ENCODE measurements around the gene SLC36A2.
"Not testable (repeated sequence)": the region's sequence is repeated elsewhere in the genome, so short reads cannot be mapped to it uniquely, and the experiment has no call there.

Gene SLC36A2

DNA sequence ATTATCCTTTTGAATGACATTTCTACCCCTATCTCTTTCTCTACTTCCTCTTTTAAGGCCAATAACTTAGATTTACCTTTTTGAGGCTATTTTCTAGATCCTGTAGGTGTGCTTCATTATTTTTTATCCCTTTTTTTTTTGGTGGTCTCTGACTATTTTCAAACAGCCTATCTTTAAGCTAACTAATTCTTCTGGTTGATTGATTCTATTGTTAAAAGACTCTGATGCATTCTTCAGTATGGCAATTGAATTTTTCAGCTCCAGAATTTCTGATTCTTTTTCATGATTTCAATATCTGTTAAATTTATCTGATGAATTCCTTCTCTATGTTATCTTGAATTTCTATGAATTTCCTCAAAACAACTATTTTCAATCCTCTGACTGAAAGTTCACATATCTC is 36.4 kb downstream of the SLC36A2 start:
- Histone ChIP-seq H3K4me3 (no peak overlapping the region), H3K36me3 (no peaks in the 10 kb centered on the region), H3K9ac (no peak overlapping the region), H3K4me1 (no peaks in the 10 kb centered on the region), H3K4me2 (no peak overlapping the region), H3K9me3 (peaks cover 39% of the 10 kb centered on the region), H3K27ac (no peak overlapping the region), H4K20me1 (no peaks in the 10 kb centered on the region), H3K27me3 (no peaks in the 10 kb centered on the region)
- no peak for TF ChIP-seq Cebpa-rat (IDR thresholded peaks at IDR 0.05)

DNA sequence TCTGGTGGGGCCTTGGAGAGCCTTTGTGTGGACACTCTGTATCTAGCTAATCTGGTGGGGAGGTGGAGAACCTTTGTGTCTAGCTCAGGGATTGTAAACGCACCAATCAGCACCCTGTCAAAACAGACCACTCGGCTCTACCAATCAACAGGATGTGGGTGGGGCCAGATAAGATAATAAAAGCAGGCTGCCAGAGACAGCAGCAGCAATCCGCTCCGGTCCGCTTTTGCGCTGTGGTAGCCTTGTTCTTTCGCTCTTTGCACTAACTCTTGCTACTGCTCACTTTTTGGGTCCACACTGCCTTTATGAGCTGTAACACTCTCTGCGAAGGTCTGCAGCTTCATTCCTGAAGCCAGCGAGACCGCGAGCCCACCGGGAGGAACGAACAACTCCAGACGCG is 37.5 kb downstream of the SLC36A2 start:
- H3K9me3 ChIP-seq: peaks cover 39% of the 10 kb centered on the region
- not testable (repeated sequence) for H3K4me1 ChIP-seq, H3K9ac ChIP-seq, H3K4me2 ChIP-seq, H4K20me1 ChIP-seq, H3K4me3 ChIP-seq, H3K27ac ChIP-seq, H3K36me3 ChIP-seq, H3K27me3 ChIP-seq

DNA sequence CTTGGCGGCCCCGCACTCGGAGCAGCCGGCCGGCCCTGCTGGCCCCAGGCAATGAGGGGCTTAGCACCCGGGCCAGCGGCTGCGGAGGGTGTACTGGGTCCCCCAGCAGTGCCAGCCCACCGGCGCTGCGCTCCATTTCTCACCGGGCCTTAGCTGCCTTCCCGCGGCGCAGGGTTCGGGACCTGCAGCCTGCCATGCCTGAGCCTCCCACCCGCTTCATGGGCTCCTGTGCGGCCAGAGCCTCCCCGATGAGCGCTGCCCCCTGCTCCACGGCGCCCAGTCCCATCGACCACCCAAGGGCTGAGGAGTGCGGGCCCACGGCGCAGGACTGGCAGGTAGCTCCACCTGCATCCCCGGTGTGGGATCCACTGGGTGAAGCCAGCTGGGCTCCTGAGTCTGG is 38.1 kb downstream of the SLC36A2 start:
- H3K36me3 ChIP-seq, H3K4me2 ChIP-seq, H3K4me1 ChIP-seq, H3K27me3 ChIP-seq, H3K9ac ChIP-seq, H4K20me1 ChIP-seq, H3K4me3 ChIP-seq, H3K27ac ChIP-seq: not testable (repeated sequence)
- peaks cover 39% of the 10 kb centered on the region for H3K9me3 ChIP-seq

DNA sequence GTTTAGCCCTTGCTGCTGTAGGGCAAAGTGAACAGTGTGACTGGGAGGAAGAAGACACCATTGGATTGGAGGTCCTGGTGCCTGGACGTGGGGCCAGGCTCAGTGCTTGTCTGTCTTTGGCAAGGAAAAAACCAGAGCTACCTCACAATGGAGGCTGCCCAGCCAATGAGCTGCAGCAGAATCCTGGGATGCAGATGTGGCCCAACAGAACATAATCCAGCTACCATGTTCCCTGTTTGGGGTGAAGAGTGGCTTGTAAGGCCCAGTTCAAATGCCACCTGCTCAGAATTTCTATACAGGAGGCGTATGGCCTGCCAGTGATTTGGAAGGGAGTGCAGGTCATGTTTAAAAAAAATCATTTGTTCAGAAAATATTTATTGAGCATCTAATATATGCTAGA is 43.7 kb downstream of the SLC36A2 start, which contains the start of gene SLC36A3:
SLC36A3 (minus strand) TSS at position 101 of the 400 bp plus-strand sequence. CDS start 412 bp downstream, outside the sequence.
- H3K9ac ChIP-seq: no peak within 1 kb of the TSS
- H4K20me1 ChIP-seq: no peaks in the 10 kb centered on the region
- H3K27ac ChIP-seq: no peak within 1 kb of the TSS
- H3K27me3 ChIP-seq: no peaks in the 10 kb centered on the region
- no peak for TF ChIP-seq Cebpa-rat (IDR thresholded peaks at IDR 0.05)
- H3K4me2 ChIP-seq: no peak within 1 kb of the TSS
- no peak within 1 kb of the TSS for H3K4me3 ChIP-seq
- H3K4me1 ChIP-seq: no peaks in the 10 kb centered on the region
- H3K9me3 ChIP-seq: no peaks in the 10 kb centered on the region
- H3K36me3 ChIP-seq: no peaks in the 10 kb centered on the region

DNA sequence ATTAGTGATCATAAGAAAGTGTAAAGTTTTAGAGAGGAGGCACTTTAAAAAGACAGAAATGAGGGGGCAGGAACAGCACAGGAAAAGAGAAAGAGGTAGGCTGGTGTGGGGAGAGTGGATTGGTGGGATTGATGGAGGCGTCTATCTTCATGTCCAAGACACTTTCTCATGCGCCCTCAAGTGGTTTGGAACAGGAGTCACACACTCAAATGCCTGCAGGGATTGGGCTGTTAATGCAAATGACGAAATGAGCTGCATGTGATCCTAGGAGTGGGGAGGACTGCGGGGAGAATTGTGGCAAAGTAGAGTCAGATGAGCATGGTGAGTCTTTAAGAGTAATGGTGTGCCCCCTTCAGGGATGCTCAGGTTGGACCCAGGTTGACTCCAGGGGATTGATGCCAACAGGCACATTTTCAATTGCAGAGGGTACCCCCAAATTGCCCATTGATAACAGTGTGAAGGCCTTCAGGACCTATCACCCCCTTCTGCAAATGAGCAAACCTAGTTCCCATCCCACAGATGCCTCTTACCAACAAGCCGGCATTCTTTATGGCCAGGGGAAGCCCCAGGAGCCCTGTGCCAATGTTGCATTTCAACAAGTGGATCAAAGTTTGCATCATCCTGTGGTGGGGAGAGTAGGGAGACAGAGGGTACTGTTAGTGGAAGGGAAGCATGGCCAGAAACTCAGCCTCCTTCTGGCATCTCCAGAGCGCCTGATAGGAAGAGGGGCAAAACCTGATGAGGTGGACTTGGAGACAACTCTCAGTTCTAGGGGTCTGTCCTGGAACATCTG is 49.1 kb downstream of the SLC36A2 start:
- TF ChIP-seq Cebpa-rat (IDR thresholded peaks at IDR 0.05): no peak
- Histone ChIP-seq H3K4me1 (no peaks in the 10 kb centered on the region), H3K36me3 (no peaks in the 10 kb centered on the region), H3K27ac (no peak overlapping the region), H3K4me2 (no peak overlapping the region), H3K4me3 (no peak overlapping the region), H3K9me3 (no peaks in the 10 kb centered on the region), H4K20me1 (no peaks in the 10 kb centered on the region), H3K27me3 (no peaks in the 10 kb centered on the region), H3K9ac (no peak overlapping the region)

DNA sequence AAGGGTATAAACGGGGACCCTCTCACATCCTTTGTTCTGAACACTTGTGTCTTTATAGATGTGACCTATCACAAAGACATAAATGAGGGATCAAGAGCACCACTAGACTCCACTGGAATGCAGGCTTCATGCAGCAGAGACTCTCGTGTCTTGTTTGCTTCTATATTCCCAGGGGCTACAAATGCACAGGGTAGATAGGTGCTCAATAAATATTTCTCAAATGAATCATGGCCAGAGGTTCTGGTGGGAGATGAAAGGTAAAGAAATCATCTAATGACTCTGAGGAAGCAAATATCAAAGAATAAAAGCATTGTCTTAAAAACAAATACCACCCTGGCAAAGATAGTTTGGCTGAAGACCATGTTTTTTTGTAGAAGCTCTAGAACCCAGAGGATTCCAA is 50.4 kb downstream of the SLC36A2 start:
- H4K20me1 ChIP-seq: no peaks in the 10 kb centered on the region
- no peaks in the 10 kb centered on the region for H3K36me3 ChIP-seq
- no peak overlapping the region for H3K4me3 ChIP-seq
- no peak overlapping the region for H3K27ac ChIP-seq
- H3K4me2 ChIP-seq: no peak overlapping the region
- no peak for TF ChIP-seq Cebpa-rat (IDR thresholded peaks at IDR 0.05)
- no peaks in the 10 kb centered on the region for H3K27me3 ChIP-seq
- H3K4me1 ChIP-seq: no peaks in the 10 kb centered on the region
- H3K9ac ChIP-seq: no peak overlapping the region
- no peaks in the 10 kb centered on the region for H3K9me3 ChIP-seq

DNA sequence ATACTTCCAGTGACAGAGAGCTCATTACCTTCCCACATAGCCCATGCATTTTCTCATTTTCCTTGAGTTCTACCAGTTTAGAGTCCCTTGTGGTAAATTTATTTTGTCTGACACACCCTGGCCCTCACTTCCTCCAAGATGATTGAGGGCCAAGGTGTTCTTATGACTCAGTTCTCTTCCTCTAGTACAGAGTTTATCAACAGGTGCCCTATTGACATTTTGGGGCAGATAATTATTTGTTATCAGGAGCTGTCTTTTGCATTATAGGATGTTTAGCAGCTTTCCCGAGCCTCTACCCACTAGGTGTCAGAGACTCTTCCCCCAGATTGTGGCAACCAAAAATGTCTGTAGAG is 50.9 kb downstream of the SLC36A2 start:
- no peaks in the 10 kb centered on the region for H3K4me1 ChIP-seq
- H3K27me3 ChIP-seq: no peaks in the 10 kb centered on the region
- no peak overlapping the region for H3K4me2 ChIP-seq
- no peak overlapping the region for H3K27ac ChIP-seq
- no peak overlapping the region for H3K4me3 ChIP-seq
- H3K36me3 ChIP-seq: no peaks in the 10 kb centered on the region
- no peak overlapping the region for H3K9ac ChIP-seq
- TF ChIP-seq Cebpa-rat (IDR thresholded peaks at IDR 0.05): no peak
- H4K20me1 ChIP-seq: no peaks in the 10 kb centered on the region
- H3K9me3 ChIP-seq: no peaks in the 10 kb centered on the region

DNA sequence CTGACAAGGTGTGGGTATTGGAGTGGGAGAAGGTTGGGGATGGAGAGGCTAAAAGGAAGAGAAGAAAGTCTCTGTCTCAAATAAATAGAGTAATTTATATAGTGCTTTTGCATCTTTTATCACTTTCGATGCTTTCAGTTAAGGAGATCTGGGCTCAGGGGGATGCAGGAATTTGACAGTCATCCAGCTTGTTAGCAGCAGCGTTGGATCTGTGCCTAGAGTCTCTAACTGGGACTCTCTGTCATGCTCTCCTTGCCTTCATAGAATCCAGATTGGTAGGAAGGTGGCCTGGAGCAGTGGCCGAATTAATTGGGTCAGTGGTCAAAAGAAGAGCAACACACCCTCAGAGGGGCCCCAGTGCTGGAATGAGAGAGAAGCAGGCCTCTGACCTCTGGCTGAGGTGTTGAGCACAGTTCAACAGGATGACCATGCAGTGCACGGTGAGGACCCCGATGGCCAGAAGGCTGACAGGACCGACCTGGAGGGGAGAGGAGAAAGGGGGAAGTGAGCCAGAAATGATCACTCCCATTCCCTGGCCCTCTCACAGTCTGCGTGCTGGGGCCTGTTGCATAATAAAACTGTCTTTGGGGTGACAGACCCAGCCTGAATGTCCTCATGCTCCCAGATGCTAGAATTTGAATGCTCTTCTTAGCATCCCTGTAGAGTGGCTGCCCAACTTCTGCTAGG is 51.4 kb downstream of the SLC36A2 start:
- H3K4me2 ChIP-seq: no peak overlapping the region
- H3K4me1 ChIP-seq: no peaks in the 10 kb centered on the region
- H3K4me3 ChIP-seq: no peak overlapping the region
- TF ChIP-seq Cebpa-rat (IDR thresholded peaks at IDR 0.05): no peak
- H3K9me3 ChIP-seq: no peaks in the 10 kb centered on the region
- H3K9ac ChIP-seq: no peak overlapping the region
- H3K27ac ChIP-seq: no peak overlapping the region
- H3K27me3 ChIP-seq: no peaks in the 10 kb centered on the region
- H4K20me1 ChIP-seq: no peaks in the 10 kb centered on the region
- H3K36me3 ChIP-seq: no peaks in the 10 kb centered on the region

DNA sequence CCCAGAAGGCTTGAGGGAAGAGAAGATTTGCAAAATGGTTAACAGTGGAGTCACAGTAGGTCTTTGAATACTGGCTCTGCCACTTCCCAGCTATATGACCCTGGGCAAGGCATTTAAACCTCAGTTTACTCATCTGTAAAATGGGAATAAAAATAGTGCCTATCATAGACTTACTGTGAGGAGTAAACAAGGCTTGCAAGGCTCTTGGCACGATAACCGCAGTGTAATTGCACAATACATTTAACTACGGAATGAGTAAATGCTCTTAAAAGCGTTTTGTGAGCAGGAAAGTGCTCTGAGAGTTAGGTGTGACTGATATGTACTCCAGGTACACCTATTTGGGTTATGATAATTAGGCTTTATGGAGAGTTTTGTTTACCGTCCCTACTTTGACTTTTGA is 52.2 kb downstream of the SLC36A2 start:
- no peak for TF ChIP-seq Cebpa-rat (IDR thresholded peaks at IDR 0.05)
- H3K4me2 ChIP-seq: no peak overlapping the region

DNA sequence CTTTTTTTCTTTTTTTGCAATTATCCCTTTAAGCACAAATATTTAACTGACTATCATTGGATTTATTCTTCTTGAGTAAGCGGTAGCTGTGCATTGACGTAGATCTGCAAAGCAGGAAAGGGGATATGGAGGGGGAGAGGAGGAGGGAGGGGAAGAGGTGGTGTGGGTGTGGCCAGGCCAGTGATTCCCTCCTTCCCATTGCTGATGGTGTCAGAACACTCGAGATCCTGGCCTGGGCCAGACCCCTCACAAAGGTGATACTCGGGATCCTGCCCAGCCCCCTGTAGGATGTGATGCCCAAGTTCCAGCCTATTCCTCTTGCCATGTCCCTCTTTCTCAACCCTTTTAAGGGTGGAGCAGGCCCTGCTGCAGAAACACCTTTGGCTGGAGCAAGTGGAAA is 53.7 kb downstream of the SLC36A2 start:
- TF ChIP-seq Cebpa-rat (IDR thresholded peaks at IDR 0.05): no peak
- H3K4me3 ChIP-seq: no peak overlapping the region

More for the DNA sequence above, 52.2 kb downstream of the SLC36A2 start:
- Histone ChIP-seq H3K9ac (no peak overlapping the region), H3K4me3 (no peak overlapping the region), H3K36me3 (no peaks in the 10 kb centered on the region), H4K20me1 (no peaks in the 10 kb centered on the region), H3K4me1 (no peaks in the 10 kb centered on the region), H3K27ac (no peak overlapping the region), H3K9me3 (no peaks in the 10 kb centered on the region), H3K27me3 (no peaks in the 10 kb centered on the region)

More for the DNA sequence above, 53.7 kb downstream of the SLC36A2 start:
- Histone ChIP-seq H3K36me3 (no peaks in the 10 kb centered on the region), H3K27ac (no peak overlapping the region), H3K9me3 (no peaks in the 10 kb centered on the region), H3K27me3 (no peaks in the 10 kb centered on the region), H3K4me2 (no peak overlapping the region), H3K9ac (no peak overlapping the region), H4K20me1 (no peaks in the 10 kb centered on the region), H3K4me1 (no peaks in the 10 kb centered on the region)
